Muscle of leg (tissue), 11 donors: ENCODE data around the gene HVCN1. TPM values are rescaled to one million over a fixed set of nuclear protein-coding genes. Genes with fewer than 3 reads are reported as not detected.
"Not testable (repeated sequence)": the region's sequence is repeated elsewhere in the genome, so short reads cannot be mapped to it uniquely, and the experiment has no call there.

Source experiments
- DNase-seq: peaks from one replicate; pipeline ENCODE4 v3.0.0; 2013
- H3K27ac ChIP-seq: one replicate; pipeline ENCODE4 v1.5.1; 2013; ENCODE audit warnings: mild to moderate bottlenecking, low read length, control low read depth
- H3K27me3 ChIP-seq: one replicate; pipeline ENCODE4 v1.6.1; 2013; ENCODE audit warnings: low read length; ENCODE audit not compliant: control insufficient read depth, insufficient read depth
- H3K36me3 ChIP-seq: one replicate; pipeline ENCODE4 v1.6.1; 2013; ENCODE audit warnings: low read length; ENCODE audit not compliant: control insufficient read depth, insufficient read depth
- H3K4me1 ChIP-seq: one replicate; pipeline ENCODE4 v1.6.1; 2013; ENCODE audit warnings: low read length; ENCODE audit not compliant: control insufficient read depth, insufficient read depth
- H3K4me3 ChIP-seq: one replicate; pipeline ENCODE4 v1.5.1; 2013; ENCODE audit warnings: low read length, control low read depth
- H3K9me3 ChIP-seq: replicated peaks from 2 replicates; pipeline ENCODE4 v1.6.1; 2013; ENCODE audit warnings: low read depth, low read length; ENCODE audit not compliant: control insufficient read depth
- WGBS: methylation state at CpG from one replicate; pipeline ENCODE4 v1.1.5; 2013; ENCODE audit warnings: missing lambda C conversion rate; ENCODE audit not compliant: insufficient coverage; 5-methylcytosine and 5-hydroxymethylcytosine counted together
- polyA plus RNA-seq, 8 donors: library from polyadenylated mRNA; unstranded; fragments of 120-200 nt; gene quantifications; one replicate each; pipeline versions ENCODE4 v1.2.1 to v1.2.3, GENCODE V29; 2013; ENCODE audit warnings: inconsistent platforms in 1 of 8, low replicate concordance in 1 of 8; ENCODE audit not compliant: insufficient read length in 8 of 8, insufficient read depth in 1 of 8
- total RNA-seq: library from RNA; stranded (reverse); fragments of 120-200 nt; gene quantifications from one replicate; pipeline ENCODE4 v1.2.4, GENCODE V29; 2013

HVCN1 gene
- total and polyA plus RNA-seq, 9 donors, result 4.6 to 7.5 (median 5.8) TPM

DNA sequence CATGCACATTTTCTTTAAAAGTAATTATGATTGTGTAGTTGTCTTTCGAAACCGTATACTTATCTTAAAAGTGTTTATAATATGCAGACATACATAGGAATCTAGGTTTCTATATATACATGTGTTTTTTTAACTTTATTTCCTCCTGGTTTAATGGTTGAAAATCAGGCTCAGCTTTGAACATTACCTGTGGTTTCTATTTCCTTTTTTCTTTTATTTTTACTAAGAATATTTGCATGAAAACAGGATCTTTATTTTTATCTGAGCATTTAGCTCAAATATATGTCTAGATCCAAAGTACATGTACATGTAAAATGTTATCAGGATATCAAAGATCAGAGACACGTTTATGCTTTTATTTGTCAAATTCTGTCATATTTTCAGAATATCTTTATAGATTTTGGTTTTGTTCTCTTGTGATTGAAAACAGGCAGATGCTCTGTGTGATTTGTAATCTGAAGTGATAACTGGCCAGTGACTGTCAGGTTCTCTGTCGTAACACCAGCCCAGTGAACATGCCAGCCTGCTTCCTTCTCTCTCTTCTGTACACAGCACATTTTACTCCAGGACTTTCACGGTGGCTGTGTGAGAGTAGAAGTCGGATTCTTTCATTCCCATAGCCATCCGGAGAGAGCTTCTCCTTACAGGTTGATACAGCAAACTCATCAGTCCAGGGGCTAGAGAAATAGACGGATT is 61.3 kb downstream of the HVCN1 start:
- Histone ChIP-seq H3K4me1 (no peaks in the 10 kb centered on the region), H3K27ac (no peak overlapping the region)
- WGBS, result no CpG with 5 or more reads among the region's 8 CpGs

DNA sequence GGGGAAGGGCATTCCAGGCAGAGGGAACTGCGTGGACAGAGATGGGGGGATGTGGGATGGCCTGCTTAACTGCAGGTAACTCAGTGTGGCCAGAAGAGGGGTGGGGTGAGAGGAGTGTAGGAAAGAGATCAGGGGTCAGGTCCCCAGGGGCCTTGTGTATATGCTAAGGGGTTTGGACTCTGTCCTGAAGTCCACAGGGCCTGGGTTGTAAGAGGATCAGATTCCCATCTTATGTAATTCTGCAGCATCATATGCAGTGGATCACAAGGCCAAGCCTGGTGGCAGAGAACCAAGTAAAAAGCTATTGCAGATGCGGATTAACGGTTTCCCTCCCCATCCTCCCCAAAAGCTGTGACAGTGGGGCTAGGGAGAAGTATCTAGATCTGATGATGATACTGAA is 66.3 kb downstream of the HVCN1 start:
- WGBS, result 100% methylated on average over 1 of the region's 3 CpGs
- Histone ChIP-seq H3K4me3 (no peak overlapping the region), H3K36me3 (no peaks in the 10 kb centered on the region), H3K4me1 (no peaks in the 10 kb centered on the region), H3K27ac (no peak overlapping the region), H3K9me3 (no peaks in the 10 kb centered on the region), H3K27me3 (no peaks in the 10 kb centered on the region)
- peak; percentile 35 for DNase-seq

More for the DNA sequence above, 61.3 kb downstream of the HVCN1 start:
- Histone ChIP-seq H3K9me3 (no peaks in the 10 kb centered on the region), H3K36me3 (peaks cover 8% of the 10 kb centered on the region), H3K27me3 (no peaks in the 10 kb centered on the region), H3K4me3 (no peak overlapping the region)
- DNase-seq, result no peak

DNA sequence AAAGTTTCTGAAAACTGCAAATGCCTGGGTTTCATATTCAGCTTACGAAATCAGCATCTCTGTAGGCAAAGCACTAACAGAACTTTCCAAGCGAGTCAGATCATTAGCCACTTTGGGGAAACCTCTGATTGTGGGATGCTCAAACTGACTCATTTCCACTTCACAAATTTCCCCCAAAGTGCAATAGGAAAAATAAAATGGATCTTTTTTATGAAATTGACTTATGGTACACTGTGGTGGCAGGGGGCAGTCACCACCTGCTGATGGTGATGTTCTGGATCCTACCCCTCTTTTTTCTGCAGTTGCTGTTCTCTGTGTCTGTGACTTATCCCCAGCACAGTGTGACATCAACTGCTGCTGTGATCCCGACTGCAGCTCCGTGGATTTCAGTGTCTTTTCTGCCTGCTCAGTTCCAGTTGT is 69.4 kb downstream of the HVCN1 start:
- DNase-seq, result no peak
- no peaks in the 10 kb centered on the region for H3K36me3 ChIP-seq
- 57% methylated on average over 2 of the region's 4 CpGs for WGBS

DNA sequence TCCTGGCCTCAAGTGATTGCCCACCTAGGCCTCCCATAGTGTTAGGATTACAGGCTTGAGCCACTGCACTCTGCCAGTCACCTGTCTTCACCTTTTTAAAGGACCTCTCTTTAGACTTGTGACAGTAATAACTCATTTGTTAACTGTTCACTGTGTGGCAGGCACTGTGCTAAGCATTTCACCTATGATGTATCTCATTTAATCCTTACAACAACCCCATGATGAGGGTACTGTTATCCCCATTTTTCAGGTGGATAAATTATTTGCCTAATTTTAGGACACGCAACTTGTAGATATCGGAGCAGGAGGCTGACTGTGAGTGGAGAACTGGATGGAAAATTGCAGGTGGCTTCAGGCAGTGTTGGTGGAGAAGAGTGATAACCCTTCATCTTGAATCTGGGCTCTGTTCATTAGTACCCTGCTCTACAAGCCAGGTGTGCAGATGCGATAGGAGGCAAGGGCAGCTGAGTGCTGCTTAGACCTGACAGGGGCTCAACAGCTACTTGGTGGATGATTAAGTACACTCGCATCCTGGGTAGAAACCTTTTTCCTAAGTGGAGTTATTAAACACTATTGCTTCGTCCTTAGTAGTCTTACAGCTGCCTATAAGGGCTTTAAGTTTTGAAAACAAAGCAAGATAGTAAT is 72.3 kb downstream of the HVCN1 start:
- no peaks in the 10 kb centered on the region for H3K27me3 ChIP-seq
- H3K27ac ChIP-seq, result no peak overlapping the region
- no peaks in the 10 kb centered on the region for H3K9me3 ChIP-seq
- DNase-seq, result no peak
- peaks cover 2% of the 10 kb centered on the region for H3K4me1 ChIP-seq
- no peak overlapping the region for H3K4me3 ChIP-seq
- 100% methylated on average over 2 of the region's 5 CpGs for WGBS
- H3K36me3 ChIP-seq, result no peaks in the 10 kb centered on the region

More for the DNA sequence above, 69.4 kb downstream of the HVCN1 start:
- Histone ChIP-seq H3K4me3 (no peak overlapping the region), H3K27ac (no peak overlapping the region), H3K9me3 (no peaks in the 10 kb centered on the region), H3K27me3 (no peaks in the 10 kb centered on the region), H3K4me1 (peaks cover under 1% of the 10 kb centered on the region)

DNA sequence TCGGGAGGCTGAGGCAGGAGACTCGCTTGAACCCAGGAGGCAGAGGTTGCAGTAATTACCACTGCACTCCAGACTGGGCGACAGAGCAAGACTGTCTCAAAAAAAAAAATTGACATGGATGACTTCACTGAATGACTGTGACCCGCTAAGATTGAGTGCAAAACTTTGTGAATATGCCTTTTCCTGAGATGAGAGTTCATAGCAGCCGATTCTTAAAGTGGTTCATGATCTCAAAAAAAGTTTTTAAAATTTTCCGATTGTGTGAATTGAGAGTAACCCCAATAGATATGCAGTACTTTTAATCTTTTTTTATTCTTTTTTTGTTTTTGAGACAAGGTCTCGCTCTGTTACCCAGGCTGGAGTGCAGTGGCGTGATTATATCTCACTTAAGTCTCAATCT is 73.7 kb downstream of the HVCN1 start:
- Histone ChIP-seq H3K27me3 (no peaks in the 10 kb centered on the region), H3K27ac (no peak overlapping the region), H3K36me3 (no peaks in the 10 kb centered on the region), H3K4me1 (peaks cover 2% of the 10 kb centered on the region), H3K4me3 (no peak overlapping the region), H3K9me3 (no peaks in the 10 kb centered on the region)
- no peak for DNase-seq
- 85% methylated on average over 5 of the region's 8 CpGs for WGBS

DNA sequence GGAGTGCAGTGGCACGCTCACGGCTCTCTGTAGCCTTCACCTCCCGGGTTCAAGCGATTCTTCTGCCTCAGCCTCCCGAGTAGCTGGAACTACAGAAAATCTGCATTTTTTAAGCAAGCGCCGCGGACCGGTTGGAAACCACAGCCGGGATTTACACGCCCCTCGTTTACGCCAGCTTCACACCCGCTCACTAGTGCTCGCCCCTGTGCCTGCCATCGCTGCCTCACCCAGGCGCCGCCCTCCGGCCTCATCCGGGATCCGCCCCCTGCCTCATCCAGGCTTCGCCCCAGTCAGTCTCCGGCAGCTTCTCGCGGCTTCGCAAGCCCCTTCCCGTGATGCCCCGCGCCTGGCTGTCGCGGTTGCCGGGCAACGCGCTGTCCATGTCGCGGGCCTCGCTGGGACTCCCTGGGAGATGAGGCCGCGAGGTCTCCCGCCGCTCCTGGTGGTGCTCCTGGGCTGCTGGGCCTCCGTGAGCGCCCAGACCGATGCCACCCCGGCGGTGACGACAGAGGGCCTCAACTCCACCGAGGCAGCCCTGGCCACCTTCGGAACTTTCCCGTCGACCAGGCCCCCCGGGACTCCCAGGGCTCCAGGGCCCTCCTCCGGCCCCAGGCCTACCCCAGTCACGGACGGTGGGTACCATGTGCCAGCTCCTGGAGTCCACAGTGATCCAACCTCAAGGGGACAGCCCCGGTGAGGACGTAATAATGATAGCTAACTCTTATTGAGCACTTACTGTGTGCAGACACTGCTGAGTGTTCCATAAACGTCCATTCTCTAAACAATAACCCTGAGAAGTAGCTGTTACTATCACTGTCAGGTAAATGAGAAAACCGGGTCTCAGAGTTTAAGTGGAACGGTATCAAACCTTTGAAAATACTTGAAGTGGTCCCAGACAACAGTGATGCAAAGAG is 74.9 kb downstream of the HVCN1 start, which contains the start of gene TCTN1:
TCTN1 (plus strand) TSS at position 359 of the 914 bp plus-strand sequence; CDS start at position 413, 54 bp downstream.
- peak; percentile 98 for DNase-seq
- Histone ChIP-seq H3K36me3 (no peaks in the 10 kb centered on the region), H3K4me1 (peaks cover 2% of the 10 kb centered on the region), H3K27me3 (no peaks in the 10 kb centered on the region), H3K9me3 (no peaks in the 10 kb centered on the region), H3K27ac (peak within 1 kb of the TSS; percentile 67), H3K4me3 (peak within 1 kb of the TSS; percentile 78)
- WGBS, result 1% methylated on average over 49 of the region's 60 CpGs

DNA sequence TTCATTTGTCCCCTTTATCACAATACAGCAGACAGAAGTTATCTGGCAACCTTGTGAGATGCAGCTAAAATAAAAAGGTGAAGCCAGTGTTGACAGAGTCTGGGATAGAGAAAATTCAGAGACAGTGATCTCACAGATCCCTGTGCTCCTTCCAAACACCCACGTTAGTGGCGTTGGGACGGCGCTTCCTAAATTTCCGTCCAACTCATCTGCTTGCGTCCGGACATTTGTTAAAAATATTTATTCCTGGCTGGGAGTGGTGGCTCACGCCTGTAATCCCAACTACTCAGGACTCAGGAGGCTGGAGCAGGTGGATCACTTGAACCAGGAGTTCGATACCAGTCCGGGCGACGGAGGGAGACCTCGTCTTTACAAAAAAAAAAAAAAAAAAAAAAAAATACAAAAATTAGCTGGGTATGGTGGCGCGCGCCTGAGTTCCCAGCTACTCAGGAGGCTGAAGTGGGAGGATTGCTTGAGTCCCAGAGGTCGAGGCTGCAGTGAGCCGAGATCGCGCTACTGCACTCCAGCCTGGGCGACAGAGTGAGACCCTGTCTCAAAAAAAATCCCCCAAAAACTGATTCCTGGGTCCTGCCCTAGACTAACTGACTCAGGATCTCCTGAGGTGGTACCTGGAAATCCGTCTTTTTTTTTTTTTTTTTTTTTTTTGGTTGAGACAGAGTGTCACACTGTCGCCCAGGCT is 75.7 kb downstream of the HVCN1 start:
- H3K4me1 ChIP-seq, result peaks cover 2% of the 10 kb centered on the region
- 69% methylated on average over 8 of the region's 23 CpGs for WGBS
- DNase-seq, result peak; percentile 60
- no peaks in the 10 kb centered on the region for H3K27me3 ChIP-seq
- H3K4me3 ChIP-seq, result peak overlapping the region; percentile 78
- H3K36me3 ChIP-seq, result no peaks in the 10 kb centered on the region
- peak overlapping the region; percentile 67 for H3K27ac ChIP-seq
- no peaks in the 10 kb centered on the region for H3K9me3 ChIP-seq

DNA sequence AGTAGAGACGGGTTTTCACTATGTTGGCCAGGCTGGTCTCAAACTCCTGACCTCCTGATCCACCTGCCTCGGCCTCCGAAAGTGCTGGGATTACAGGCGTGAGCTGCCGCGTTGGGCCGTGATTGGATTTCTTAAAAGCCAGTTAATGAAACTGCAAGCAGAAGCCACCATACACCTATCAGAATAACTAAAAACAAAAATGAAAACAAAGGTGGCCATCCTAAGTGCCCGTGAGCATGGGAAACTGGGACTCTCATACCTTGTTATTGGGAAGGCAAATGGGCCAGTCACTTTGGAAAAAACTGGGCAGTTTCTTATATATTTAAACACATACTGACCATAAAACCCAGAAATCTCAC is 82.7 kb downstream of the HVCN1 start:
- no peak overlapping the region for H3K27ac ChIP-seq

DNA sequence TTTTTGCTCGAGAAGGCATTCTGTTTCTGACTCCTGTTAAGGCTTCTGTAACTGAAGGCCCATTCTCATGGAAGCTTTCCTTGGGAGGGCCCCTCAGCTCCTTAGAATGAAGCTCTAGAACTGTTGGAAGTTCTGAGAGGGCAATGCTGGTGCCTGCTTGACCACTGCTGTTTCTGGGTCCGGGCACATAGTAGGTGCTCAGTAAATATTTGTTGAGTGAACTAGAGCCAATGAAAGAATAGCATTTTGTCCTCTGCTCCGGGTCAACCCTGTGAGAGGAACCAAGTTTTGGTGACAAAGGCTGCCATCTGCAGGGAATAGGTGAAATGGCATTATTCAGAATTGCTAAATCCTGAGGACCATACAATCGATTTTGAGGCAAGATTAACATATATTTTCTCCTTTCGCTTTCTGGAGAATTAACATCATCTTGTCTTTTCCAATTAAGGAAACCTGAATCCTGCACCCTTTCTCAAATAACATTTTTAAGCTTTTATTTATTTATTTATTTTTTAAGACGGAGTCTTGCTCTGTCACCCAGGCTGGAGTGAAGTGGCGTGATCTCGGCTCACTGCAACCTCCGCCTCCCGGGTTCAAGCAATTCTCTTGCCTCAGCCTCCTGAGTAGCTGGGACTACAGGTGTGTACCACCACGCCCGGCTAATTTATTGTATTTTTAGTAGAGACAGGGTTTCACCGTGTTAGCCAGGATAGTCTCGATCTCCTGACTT is 86.7 kb downstream of the HVCN1 start:
- not testable (repeated sequence) for H3K4me1 ChIP-seq, H3K27me3 ChIP-seq, H3K36me3 ChIP-seq, H3K9me3 ChIP-seq, H3K27ac ChIP-seq, H3K4me3 ChIP-seq
- WGBS, result 17% methylated on average over 3 of the region's 14 CpGs
- DNase-seq, result peak; percentile 71

More for the DNA sequence above, 82.7 kb downstream of the HVCN1 start:
- 82% methylated on average over 3 of the region's 8 CpGs for WGBS
- no peak overlapping the region for H3K4me3 ChIP-seq
- no peaks in the 10 kb centered on the region for H3K36me3 ChIP-seq
- H3K4me1 ChIP-seq, result no peaks in the 10 kb centered on the region
- H3K27me3 ChIP-seq, result no peaks in the 10 kb centered on the region
- no peak for DNase-seq
- H3K9me3 ChIP-seq, result no peaks in the 10 kb centered on the region
